ENCODE data around the gene ANO5. TPM values are rescaled to one million over a fixed set of nuclear protein-coding genes. Genes with fewer than 3 reads are reported as not detected.

The ANO5 gene
- 1.3 to 2.1 TPM (median 1.7 TPM) in 5 replicates for total RNA-seq (2022; extraction: Qiagen RNA extraction)

GRCh38 chr11:22192642-22193347 lies at the start of gene ANO5:
ANO5 (plus strand) TSS chr11:22193085; CDS start chr11:22193493, 408 bp downstream.

Other genes with a start within 250 kb of the ANO5 start
- gene SLC17A6, start 145.3 kb downstream of the ANO5 start, total RNA-seq (2022; extraction: Qiagen RNA extraction), result not detected in 5 replicates

Measured in A549 treated with dexamethasone at 1 μM for 4 hours (cell line).